GM19463 (cell line): ENCODE data around the gene CAPN8.

Source experiments
- ATAC-seq: cut with Tn5 transposase; IDR thresholded peaks from one replicate; pipeline ENCODE4 v1.9.1; 2021; ENCODE audit warnings: mild to moderate bottlenecking, moderate library complexity; ENCODE audit not compliant: unreplicated experiment

Gene CAPN8

DNA sequence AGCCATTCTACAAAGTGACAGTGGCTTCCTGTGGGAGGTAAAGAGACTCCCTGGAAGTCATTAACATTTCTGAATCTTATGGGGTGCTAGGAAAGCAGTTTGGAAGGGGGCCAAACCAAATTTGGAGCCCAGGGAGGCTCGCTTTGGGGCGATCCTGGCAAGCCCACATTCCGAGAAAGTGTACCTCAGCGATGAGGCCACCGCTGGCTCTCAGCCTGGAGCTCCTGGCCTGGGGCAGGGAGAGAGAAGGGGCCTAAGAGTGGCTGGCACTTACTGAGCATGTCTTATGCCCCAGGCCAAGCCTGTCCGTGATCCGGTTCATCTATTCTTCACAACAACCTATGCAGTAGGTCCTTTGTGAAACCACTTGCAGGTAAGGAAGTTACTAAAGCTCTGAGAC lies 173.5 kb downstream of the CAPN8 start:
- ATAC-seq = no peak
